ENCODE results near the gene TXNL1.

DNA sequence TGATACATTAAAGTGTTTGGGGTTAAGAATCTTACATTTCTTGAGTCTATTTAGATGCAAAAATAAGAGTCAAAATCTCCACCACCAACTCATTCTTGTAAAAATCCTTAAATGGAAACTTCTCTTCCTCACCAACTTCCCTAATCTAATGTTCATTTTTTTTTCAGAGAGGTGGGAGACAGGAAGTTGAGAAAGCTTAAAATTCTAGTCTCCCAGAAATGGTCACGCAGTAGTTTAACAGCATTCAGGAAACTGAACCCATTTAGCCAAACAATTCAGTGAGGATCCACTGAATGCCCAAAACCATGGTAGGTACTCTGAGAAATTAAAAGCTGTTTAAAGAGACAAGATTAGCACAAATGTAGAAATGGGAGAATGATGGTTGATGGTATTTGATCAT lies 69.0 kb downstream of the TXNL1 start:
- TF ChIP-seq, protein P1, sequence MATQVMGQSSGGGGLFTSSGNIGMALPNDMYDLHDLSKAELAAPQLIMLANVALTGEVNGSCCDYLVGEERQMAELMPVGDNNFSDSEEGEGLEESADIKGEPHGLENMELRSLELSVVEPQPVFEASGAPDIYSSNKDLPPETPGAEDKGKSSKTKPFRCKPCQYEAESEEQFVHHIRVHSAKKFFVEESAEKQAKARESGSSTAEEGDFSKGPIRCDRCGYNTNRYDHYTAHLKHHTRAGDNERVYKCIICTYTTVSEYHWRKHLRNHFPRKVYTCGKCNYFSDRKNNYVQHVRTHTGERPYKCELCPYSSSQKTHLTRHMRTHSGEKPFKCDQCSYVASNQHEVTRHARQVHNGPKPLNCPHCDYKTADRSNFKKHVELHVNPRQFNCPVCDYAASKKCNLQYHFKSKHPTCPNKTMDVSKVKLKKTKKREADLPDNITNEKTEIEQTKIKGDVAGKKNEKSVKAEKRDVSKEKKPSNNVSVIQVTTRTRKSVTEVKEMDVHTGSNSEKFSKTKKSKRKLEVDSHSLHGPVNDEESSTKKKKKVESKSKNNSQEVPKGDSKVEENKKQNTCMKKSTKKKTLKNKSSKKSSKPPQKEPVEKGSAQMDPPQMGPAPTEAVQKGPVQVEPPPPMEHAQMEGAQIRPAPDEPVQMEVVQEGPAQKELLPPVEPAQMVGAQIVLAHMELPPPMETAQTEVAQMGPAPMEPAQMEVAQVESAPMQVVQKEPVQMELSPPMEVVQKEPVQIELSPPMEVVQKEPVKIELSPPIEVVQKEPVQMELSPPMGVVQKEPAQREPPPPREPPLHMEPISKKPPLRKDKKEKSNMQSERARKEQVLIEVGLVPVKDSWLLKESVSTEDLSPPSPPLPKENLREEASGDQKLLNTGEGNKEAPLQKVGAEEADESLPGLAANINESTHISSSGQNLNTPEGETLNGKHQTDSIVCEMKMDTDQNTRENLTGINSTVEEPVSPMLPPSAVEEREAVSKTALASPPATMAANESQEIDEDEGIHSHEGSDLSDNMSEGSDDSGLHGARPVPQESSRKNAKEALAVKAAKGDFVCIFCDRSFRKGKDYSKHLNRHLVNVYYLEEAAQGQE (IDR thresholded peaks at IDR 0.05; ENCODE audit: borderline replicate concordance in 1 of 2, low read depth in 1 of 2, low read length in 2 of 2): no peak
- TF ChIP-seq, protein P2, sequence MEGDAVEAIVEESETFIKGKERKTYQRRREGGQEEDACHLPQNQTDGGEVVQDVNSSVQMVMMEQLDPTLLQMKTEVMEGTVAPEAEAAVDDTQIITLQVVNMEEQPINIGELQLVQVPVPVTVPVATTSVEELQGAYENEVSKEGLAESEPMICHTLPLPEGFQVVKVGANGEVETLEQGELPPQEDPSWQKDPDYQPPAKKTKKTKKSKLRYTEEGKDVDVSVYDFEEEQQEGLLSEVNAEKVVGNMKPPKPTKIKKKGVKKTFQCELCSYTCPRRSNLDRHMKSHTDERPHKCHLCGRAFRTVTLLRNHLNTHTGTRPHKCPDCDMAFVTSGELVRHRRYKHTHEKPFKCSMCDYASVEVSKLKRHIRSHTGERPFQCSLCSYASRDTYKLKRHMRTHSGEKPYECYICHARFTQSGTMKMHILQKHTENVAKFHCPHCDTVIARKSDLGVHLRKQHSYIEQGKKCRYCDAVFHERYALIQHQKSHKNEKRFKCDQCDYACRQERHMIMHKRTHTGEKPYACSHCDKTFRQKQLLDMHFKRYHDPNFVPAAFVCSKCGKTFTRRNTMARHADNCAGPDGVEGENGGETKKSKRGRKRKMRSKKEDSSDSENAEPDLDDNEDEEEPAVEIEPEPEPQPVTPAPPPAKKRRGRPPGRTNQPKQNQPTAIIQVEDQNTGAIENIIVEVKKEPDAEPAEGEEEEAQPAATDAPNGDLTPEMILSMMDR (CRISPR knock-in tag; IDR thresholded peaks at IDR 0.05): no peak
- no peak for TF ChIP-seq ZNF784 (CRISPR knock-in tag; IDR thresholded peaks at IDR 0.05; ENCODE audit: borderline replicate concordance)
- no peak for TF ChIP-seq ZNF549 (CRISPR knock-in tag; IDR thresholded peaks at IDR 0.05)
- no peak for TF ChIP-seq SOX6 (IDR thresholded peaks at IDR 0.05)
- no peak for TF ChIP-seq SOX6 (CRISPR knock-in tag; IDR thresholded peaks at IDR 0.05)
- no peak for TF ChIP-seq ZNF552 (CRISPR knock-in tag; IDR thresholded peaks at IDR 0.05; ENCODE audit: borderline replicate concordance)
- no peak for TF ChIP-seq TCF7L2 (IDR thresholded peaks at IDR 0.05; ENCODE audit: low read depth, low read length)
- TF ChIP-seq FOXM1 (CRISPR knock-in tag; IDR thresholded peaks at IDR 0.05): no peak
- TF ChIP-seq POLR2AphosphoS5 (IDR thresholded peaks at IDR 0.05; ENCODE audit: low read depth, low read length): no peak

Measured in HepG2 (cell line).